ENCODE results near the gene PGM1. TPM values are rescaled to one million over a fixed set of nuclear protein-coding genes. Genes with fewer than 3 reads are reported as not detected.

The PGM1 gene
- polyA plus RNA-seq, 1 donor = 55.7 TPM

DNA sequence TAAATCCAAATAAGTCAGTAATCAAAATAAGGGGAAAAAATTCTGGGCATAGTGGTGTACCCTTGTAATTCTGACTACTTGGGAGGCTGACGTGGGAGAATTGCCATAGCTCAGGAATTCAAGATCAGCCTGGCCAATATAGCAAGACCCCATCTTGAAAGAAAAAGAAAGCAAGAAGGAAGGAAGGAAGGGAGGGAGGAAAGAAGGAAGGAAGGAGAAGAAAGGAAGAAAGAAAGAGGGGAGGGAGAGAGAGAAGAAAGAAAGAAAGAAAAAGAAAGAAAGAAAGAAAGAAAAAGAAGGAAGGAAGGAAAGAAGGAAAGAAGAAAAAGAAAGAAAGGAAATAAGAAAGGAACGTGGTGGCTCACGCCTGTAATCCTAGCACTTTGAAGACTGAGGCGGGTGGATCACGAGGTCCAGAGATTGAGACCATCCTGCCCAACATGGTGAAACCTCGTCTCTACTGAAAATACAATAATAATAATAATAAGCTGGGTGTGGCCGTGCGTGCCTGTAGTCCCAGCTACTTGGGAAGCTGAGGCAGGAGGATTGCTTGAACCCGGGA is 116.1 kb downstream of the PGM1 start:
- H3K27ac ChIP-seq (ENCODE audit: low read length) = no peak overlapping the region
- H3K9me3 ChIP-seq (ENCODE audit: control insufficient read depth, low read depth, low read length) = no peaks in the 10 kb centered on the region
- DNase-seq = no peak
- WGBS (ENCODE audit: insufficient coverage, low lambda C conversion rate) = no CpG with 5 or more reads among the region's 9 CpGs
- H3K27me3 ChIP-seq (ENCODE audit: control insufficient read depth, insufficient read depth, low read length) = no peaks in the 10 kb centered on the region
- H3K36me3 ChIP-seq (ENCODE audit: control insufficient read depth, insufficient read depth, low read length) = no peaks in the 10 kb centered on the region
- H3K4me3 ChIP-seq (ENCODE audit: low read length) = no peak overlapping the region
- H3K4me1 ChIP-seq (ENCODE audit: control insufficient read depth, insufficient read depth, low read length) = peaks cover 12% of the 10 kb centered on the region

Other genes with a start within 250 kb of the PGM1 start
- 21.2 TPM for gene ALG6, start 225.8 kb upstream of the PGM1 start, polyA plus RNA-seq
- 34.3 TPM for gene ITGB3BP, start 70.2 kb upstream of the PGM1 start, polyA plus RNA-seq
- gene EFCAB7, start 69.9 kb upstream of the PGM1 start, polyA plus RNA-seq = 9.6 TPM
- 14.4 TPM for gene ROR1, start 180.6 kb downstream of the PGM1 start, polyA plus RNA-seq

All from large intestine (tissue), 3 donors.